ENCODE measurements around the gene RNF146.

GRCh38 chr6:127299522-127300240 lies 33.0 kb downstream of the RNF146 start:
- no peak for TF ChIP-seq CTCF (IDR thresholded peaks at IDR 0.05; ENCODE audit: insufficient read depth, low read length)
- no peak for TF ChIP-seq POLR2AphosphoS5 (IDR thresholded peaks at IDR 0.05; ENCODE audit: low read depth)
- TF ChIP-seq REST (IDR thresholded peaks at IDR 0.05; ENCODE audit: insufficient replicate concordance, low read depth), result no peak

Measured in HL-60 (cell line).